ENCODE data around the gene RFX4.

Gene RFX4

DNA sequence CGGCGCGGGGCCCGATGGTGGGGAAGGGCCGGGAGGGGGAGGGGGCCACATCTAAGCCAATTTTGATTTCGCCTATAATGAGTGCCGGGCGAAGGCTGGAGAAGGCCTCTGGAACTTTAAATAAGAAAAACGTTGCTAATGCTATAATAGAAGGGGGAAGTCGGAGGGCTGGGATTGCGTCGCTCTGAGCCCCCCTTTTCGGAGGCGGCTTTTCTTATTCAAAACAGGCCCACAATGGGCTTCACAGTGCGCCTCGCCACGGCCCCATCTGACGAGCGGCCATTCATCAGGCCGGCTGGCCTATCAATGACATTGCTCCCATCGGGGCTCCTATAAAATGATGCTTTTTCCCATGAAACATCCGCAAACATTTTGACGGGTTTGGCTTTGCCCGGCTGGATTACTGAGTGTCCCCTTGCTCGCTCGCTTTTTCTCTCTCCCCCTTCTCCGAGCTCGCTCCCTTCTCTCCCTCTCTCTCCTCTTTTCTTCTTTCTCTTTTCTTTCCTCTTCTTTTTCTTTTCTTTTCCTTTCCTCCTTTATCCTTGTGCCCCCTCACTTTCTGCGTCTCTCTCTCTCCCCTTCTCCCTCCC, at the start of gene RFX4:
TSS of gene RFX4 (plus strand) at position 364 of the 590 bp plus-strand sequence. CDS start 317 bp downstream, outside the sequence.
- DNase-seq (ENCODE audit: low read depth) = no peak

- no peak for DNase-seq (ENCODE audit: low read depth)
Observed at GRCh38 chr12:106541201-106541600, 41.6 kb upstream of the RFX4 start.

DNA sequence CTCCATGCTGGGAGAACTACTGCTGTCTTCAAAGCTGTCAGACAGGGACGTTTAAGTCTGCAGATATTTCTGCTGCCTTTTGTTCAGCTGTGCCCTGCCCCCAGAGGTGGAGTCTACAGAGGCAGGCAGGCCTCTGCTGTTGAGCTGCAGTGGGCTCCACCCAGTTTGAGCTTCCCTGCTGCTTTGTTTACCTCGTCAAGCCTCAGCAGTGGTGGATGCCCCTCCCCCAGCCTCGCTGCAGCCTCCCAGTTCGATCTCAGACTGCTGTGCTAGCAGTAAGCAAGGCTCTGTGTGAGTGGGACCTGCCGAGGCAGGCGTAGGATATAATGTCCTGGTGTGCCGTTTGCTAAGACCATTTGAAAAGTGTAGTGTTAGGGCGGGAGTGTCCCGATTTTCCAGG, 31.4 kb upstream of the RFX4 start:
- DNase-seq (ENCODE audit: low read depth) = no peak

- DNase-seq (ENCODE audit: low read depth) = no peak
Observed at GRCh38 chr12:106552228-106552627, 30.6 kb upstream of the RFX4 start.

DNA sequence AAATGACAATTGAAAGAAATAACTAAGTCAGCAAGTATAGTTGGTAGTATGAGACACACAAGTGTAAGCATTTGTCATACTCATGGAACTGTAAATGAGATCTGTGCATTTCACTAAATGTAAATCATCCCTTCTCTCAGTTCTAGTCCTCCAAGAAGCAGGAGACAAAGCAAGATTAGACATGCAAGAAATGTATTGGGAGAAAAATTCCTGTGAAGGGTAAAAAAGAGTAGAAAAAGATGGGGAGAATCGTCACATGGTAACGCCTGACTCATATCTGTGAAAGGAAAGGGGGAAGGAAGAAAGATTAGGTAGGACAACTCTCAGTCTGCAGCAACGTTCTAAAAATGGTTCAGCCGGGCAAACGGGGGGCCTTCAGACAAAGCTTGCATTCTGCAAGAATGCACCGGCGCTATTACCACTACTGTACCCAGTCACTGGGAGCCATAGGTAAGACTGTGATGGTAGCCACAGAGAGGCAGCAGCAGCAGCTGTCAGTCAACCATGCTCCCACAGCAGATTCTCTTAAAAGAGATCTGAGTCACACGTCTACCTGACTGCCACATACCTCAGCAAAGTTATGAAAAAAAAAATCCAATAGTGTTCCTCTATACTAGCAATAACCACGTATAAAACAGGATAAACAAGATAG, 18.0 kb upstream of the RFX4 start:
- no peak for DNase-seq (ENCODE audit: low read depth)

DNA sequence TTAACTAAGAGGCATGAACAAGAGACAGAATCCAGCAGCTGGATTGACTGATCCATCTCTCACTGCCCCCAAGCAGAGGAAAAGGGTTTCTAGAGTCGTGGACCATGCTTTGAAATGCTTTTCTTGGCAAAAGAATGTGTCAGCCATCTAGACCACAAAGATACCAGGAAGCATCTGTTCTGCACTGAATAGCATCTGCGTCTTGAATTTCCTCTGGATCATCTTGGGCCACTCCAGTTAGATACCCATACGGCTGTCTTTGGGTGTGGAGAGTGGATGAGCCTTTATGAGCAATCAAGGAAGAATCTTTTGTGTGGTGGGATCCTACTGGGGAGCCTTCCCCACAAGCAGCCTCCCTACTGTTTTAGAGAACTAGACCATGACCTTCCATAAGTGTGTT, 16.0 kb upstream of the RFX4 start:
- DNase-seq (ENCODE audit: low read depth) = no peak

- no peak for DNase-seq (ENCODE audit: low read depth)
Observed at GRCh38 chr12:106573239-106573638, 9.6 kb upstream of the RFX4 start.

GRCh38 chr12:106576848-106577247, 6.0 kb upstream of the RFX4 start:
- DNase-seq (ENCODE audit: low read depth) = no peak

DNA sequence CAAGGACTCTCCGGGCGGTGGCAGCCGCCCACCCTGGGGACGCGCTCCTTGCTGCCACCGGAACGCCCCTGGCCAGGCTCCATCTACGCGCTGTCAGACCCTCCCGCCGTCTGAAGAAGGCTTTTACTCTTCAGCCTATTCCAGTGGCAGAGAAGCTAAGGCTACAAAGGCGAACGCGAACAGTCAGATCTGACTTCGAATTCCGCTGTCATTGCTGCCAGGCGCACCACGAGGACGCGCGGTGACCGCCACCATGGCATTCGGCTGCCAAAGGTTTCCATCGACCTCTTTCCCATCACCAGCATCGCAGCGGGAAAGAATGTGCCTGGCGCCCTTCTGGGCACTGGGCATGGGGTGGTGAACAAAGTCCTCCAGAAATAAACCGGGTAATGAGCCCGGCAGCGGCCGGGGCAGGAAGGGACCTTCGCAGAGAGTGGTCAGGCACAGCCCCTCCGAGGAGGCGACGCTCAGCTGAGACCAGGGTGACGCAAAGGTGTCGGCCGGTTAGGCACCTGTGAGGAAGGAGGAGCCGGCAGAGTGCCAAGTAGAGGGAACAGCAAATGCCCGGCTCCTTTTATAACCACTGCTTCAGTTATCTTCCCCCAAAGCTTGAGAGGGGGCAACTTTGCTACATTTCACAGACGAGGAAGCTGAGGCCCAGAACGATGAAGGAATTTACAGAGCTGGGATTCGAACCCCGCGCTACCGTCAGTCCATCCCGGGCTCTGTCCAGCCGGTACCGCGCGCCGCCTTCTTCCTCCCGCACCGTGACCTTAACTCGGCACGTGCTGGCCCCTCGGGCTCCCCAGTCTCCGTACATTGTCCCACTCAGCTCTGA, 1.9 kb upstream of the RFX4 start:
- DNase-seq (ENCODE audit: low read depth) = no peak

DNA sequence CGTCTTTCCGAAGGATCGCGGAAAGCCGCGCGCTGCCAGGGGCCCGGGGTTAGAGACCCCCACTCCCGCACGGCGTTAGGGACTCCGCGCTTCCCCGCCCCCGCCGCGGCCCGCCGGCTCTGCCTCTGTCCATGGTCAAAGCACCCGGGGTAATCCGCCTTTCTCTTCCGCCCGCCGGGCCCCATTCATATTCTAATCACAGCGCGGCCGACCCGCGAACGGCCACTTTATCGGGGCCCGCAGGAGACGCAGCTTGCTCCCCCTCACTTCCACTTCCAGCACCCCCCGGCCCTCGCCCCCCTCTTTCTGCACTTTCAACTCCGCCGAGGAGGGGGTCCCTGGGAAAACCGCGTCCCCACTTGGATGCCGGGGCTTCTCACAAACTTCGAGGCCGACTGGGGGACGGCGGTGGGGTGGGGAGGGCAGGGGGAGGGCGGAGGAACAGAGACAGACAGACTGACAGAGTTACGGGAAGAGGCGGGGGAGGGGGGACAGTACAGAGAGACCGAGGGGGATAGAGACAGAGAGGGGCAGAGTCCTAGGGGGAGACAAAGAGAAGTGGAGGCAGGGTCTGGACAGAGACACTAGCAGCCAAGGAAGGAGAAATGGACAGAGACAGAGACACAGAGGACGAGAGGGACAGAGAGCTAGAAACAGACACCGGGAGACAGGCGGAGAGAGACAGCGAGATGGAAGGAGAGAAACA, 1.1 kb upstream of the RFX4 start:
- no peak for DNase-seq (ENCODE audit: low read depth)

DNA sequence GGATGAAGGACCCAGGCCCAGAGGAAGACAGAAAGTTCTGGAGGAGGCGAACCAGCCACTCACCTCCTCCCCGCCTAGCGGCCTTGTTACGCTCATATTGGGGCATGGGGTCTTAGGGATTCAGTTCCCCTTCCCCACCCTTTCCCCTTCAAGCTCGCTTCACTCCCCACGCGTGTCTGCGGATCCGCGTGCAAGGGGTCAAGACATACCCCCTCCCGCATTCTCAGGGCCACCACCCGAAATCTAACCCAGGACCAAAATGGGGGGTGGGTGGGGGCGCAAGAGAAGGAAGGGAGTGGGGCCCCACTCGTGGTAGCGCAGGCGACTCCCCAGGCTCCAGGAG, 584 bp upstream of the RFX4 start:
- no peak for DNase-seq (ENCODE audit: low read depth)

- DNase-seq (ENCODE audit: low read depth) = no peak
Observed at GRCh38 chr12:106583242-106584103, 669 bp downstream of the RFX4 start.

DNA sequence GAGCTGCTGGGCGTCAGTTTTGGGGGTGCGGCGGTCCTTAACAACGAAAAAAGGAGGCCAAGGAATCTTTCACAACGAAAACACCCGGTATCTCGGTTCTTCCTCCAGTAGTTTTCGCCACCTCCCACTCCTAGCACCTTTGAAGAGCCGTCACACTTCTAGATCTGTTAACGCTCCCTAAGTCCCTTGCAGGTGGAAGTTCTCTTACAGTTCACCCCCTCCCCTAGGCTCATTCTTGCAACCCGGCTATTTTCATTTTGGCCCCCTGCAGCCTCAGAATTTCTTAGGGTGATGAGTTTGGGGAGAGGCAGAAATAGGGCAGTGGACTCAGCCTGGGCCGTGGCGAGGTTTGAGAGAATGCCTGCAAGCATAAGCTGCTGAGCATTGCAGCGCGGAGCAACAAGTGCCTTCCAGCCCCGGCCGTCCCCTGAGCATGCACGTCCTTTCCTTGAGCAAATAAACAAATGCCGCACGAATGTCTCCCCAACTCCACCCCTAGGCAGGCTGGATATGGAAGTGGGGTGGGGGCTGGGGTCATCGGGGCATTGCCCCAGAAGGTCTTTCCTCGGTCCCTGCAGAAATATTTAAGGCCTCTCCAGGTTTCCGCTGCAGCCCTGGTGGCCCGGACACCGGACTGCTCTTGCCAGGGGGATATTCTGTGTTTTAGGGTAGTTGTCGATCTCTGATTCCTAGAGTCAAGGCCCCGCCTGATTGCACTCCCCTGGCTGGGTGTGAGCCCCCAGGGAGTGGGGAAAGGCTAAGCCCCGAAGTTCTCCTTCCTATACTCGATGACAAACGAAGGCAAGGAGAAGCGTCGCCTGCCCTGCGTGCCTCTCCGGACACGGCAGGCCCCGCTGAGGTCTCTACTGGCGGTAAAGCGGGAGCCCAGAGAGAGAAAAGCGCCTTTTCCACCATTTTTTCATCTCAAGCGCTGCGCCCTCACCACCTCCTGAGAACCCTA, 1.6 kb downstream of the RFX4 start:
- no peak for DNase-seq (ENCODE audit: low read depth)

GRCh38 chr12:106585105-106585520, 2.3 kb downstream of the RFX4 start:
- DNase-seq (ENCODE audit: low read depth) = no peak

- DNase-seq (ENCODE audit: low read depth) = no peak
Observed at GRCh38 chr12:106585521-106586277, 2.9 kb downstream of the RFX4 start.

GRCh38 chr12:106586278-106586802, 3.5 kb downstream of the RFX4 start:
- DNase-seq (ENCODE audit: low read depth) = no peak

DNA sequence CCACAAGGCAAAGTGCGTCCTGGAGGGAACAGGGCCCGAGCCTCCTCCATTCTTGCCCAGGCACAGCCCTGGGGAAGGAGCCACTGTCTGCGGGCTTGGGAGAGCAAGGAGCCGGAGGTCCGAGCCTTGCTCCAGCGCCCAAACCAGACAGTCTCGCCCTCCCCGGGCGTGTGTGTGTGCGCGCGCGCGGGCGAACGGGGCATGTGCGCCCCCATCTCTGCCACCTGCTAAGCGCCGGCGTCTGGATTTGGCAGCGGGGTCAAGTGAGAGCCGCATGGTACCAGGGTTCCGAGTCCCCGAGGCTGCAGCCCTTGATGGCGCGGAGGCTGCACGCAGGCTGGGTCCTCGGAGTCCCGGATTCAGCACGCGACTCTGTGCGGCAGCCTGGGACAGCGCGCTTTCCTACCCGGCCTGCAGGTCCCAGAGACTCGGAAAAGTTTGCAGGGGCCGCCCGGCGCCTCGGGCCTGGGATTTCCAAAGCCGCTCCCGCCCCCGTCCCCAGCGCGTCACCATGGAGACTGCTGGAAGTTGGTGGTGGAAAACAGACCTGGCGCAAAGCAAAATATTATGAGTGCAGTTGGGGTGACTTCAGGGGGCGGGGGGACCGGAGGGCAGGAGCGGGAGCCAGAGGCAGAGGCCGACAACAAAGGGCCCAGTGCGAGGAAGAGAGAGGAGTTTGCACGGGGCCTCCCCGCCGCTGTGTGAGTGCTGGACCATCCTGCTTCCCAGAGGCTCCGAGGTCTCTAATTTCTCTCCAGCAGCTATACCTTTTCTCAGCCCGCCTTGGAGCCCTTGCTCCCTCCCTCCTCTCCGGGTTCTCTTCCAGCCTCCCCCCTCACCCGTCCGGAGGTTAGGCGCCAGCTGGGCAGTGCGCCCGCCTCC, 4.2 kb downstream of the RFX4 start:
- no peak for DNase-seq (ENCODE audit: low read depth)

GRCh38 chr12:106588771-106589170, 6.0 kb downstream of the RFX4 start:
- DNase-seq (ENCODE audit: low read depth) = no peak
